22Rv1 (cell line): Measurements from ENCODE around the gene ZNF138.

ENCODE experiments used
- CTCF ChIP-seq: fragments of 450-650 bp; IDR thresholded peaks from 2 replicates; pipeline ENCODE4 v1.5.1; 2017; ENCODE audit warnings: mild to moderate bottlenecking
- ZFX ChIP-seq: fragments of 450-650 bp; IDR thresholded peaks from 2 replicates; pipeline ENCODE4 v1.6.1; 2017; ENCODE audit warnings: antibody characterized with exemption, borderline replicate concordance

- TF ChIP-seq CTCF: no peak
- TF ChIP-seq ZFX: no peak
These were observed 46.4 kb upstream of the ZNF138 start for GRCh38 chr7:64747802-64748201.
